Measurements from ENCODE around the gene KLHL24.

The KLHL24 gene

DNA sequence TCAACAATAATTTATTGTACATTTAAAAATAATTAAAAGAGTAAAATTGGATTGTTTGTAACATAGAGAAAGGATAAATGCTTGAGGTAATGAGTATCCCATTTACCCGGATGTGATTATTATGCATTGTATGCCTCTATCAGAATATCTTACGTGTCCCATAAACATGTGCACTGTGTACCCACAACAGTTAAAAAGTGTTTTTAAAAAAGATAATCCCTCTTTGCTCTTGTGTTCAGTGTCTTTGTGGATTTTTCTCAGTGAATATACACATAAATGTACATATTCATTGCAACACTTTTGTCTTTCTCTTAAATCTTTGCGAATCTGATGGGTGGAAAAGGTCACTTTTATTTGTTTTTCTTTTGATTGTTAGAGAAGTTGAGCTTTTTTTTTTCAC is 82.6 kb downstream of the KLHL24 start:
- Mint-ChIP-seq H3K4me1 (ENCODE audit: low read depth in 2 of 2) (no peaks in the 10 kb centered on the region), H3K27ac (no peak overlapping the region), H3K9me3 (no peaks in the 10 kb centered on the region), H3K27me3 (no peaks in the 10 kb centered on the region), H3K36me3 (ENCODE audit: insufficient read depth) (peaks cover 68% of the 10 kb centered on the region), H3K4me3 (no peak overlapping the region)
- ATAC-seq (replicated peaks): no peak
- DNase-seq: no peak

DNA sequence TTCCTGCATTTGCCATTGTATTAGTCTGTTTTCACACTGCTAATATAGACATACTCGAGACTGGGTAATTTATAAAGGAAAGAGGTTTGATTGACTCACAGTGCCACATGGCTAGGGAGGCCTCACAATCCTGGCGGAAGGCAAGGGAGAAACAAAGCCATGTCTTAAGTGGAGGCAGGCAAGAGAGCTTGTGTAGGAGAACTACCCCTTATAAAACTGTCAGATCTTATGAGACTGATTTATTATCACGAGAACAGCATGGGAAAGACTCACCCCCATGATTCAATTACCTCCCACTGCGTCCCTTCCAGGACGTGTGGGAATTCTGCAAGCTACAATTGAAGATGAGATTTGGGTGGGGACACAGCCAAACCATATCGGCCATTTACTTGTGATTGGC is 90.0 kb downstream of the KLHL24 start:
- DNase-seq (no peak), ATAC-seq (replicated peaks) (no peak)
- no peak overlapping the region for H3K4me3 Mint-ChIP-seq
- H3K27ac Mint-ChIP-seq: no peak overlapping the region
- H3K4me1 Mint-ChIP-seq (ENCODE audit: low read depth in 2 of 2): no peaks in the 10 kb centered on the region
- H3K27me3 Mint-ChIP-seq: no peaks in the 10 kb centered on the region
- no peaks in the 10 kb centered on the region for H3K9me3 Mint-ChIP-seq
- H3K36me3 Mint-ChIP-seq (ENCODE audit: insufficient read depth): peaks cover 74% of the 10 kb centered on the region

DNA sequence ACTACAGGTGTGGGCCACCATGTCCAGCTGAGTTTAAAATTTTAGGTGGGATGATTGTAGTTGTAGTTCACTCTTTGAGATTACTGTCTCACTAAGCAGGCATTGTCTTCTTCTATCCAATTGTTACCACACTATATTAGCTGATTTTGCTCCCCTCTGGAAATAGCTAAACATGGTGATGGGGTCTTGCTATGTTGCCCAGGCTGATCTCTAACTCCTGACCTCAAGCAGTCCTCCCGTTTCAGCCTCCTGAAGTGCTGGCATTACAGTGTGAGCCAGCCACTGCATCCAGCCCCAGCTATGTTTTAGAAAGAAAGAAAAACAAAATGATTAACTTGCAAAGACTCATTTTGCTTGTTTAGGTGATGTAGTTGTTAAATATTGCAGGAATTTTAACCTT is 92.8 kb downstream of the KLHL24 start:
- peaks cover 61% of the 10 kb centered on the region for H3K36me3 Mint-ChIP-seq (ENCODE audit: insufficient read depth)
- no peak overlapping the region for H3K27ac Mint-ChIP-seq
- no peak for DNase-seq
- H3K27me3 Mint-ChIP-seq: no peaks in the 10 kb centered on the region
- no peak for ATAC-seq (replicated peaks)
- H3K9me3 Mint-ChIP-seq: no peaks in the 10 kb centered on the region
- H3K4me1 Mint-ChIP-seq (ENCODE audit: low read depth in 2 of 2): no peaks in the 10 kb centered on the region
- no peak overlapping the region for H3K4me3 Mint-ChIP-seq

DNA sequence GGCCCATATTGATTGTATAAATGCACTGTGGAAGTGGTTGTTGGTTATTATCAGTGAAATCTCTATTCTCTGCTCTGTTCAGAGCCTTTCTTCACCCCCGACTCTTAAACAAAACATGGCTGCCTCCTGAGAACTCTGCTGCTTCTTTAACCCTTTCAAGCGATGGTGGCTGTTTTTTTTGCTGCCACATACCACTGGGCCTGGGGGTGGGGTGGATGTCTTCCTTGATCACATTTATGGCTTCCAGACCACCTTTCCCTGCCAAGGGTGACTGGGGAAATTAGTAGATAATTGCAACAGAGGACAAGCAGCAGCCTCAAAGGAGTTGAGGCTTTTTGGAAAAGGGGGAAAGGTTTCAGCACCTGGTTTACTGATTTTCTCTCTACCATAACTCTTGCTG is 94.9 kb downstream of the KLHL24 start:
- ATAC-seq (replicated peaks): no peak
- Mint-ChIP-seq H3K4me1 (ENCODE audit: low read depth in 2 of 2) (no peaks in the 10 kb centered on the region), H3K4me3 (no peak overlapping the region), H3K27ac (no peak overlapping the region), H3K27me3 (no peaks in the 10 kb centered on the region), H3K9me3 (no peaks in the 10 kb centered on the region), H3K36me3 (ENCODE audit: insufficient read depth) (peaks cover 57% of the 10 kb centered on the region)
- DNase-seq: no peak

DNA sequence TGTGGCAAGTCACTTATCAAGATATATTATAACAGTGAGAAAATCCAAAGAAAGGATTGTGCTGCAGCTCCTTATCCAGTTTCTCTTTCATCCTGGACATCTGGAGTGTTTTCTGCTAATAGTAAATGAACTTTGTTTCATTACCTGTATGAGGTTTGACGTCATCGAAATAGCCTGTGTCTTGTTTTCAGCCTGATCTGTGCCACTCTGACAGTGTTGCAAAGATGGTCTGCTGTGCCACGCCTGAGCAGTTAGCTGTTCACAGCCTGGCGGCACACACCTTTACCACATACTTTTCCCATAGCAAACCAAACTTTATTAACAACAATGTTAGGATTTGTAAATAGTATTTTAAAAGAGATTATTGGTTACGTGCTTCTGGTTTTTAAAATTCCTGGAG is 96.2 kb downstream of the KLHL24 start:
- Mint-ChIP-seq H3K36me3 (ENCODE audit: insufficient read depth) (peaks cover 53% of the 10 kb centered on the region), H3K27ac (no peak overlapping the region), H3K4me1 (ENCODE audit: low read depth in 2 of 2) (no peaks in the 10 kb centered on the region), H3K27me3 (no peaks in the 10 kb centered on the region), H3K9me3 (no peaks in the 10 kb centered on the region), H3K4me3 (no peak overlapping the region)
- no peak for ATAC-seq (replicated peaks)
- DNase-seq: no peak

DNA sequence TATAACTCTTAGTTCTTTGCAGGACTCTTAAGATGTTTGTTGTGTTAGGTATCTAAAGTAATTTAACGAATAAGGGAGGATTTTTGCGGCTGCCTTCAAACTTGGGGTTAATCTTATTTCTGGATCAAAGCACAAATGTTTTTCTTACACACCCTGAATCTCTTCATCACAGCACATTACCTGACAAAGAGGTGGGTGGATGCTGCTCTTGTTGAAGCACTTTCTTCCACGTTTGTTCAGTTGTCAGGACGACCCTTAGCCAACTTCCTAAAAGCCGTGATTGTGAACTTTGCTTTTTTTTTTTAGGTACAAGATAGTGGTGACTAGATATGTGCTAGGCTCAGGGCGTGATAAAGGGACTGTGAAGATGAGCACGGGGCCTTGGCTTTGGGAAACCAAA is 98.1 kb downstream of the KLHL24 start:
- Mint-ChIP-seq H3K27ac (no peak overlapping the region), H3K4me1 (ENCODE audit: low read depth in 2 of 2) (no peaks in the 10 kb centered on the region), H3K4me3 (no peak overlapping the region), H3K27me3 (no peaks in the 10 kb centered on the region), H3K36me3 (ENCODE audit: insufficient read depth) (peaks cover 52% of the 10 kb centered on the region), H3K9me3 (no peaks in the 10 kb centered on the region)
- ATAC-seq (replicated peaks): no peak
- DNase-seq: no peak
